Naive B cell (primary cell): ENCODE measurements around the gene PNMA8C. TPM values are rescaled to one million over a fixed set of nuclear protein-coding genes. Genes with fewer than 3 reads are reported as not detected.

Experiments used
- ATAC-seq, 2 donors: fragments of 150-1000 bp; cut with Tn5 transposase; 2 replicates each; pipeline ENCODE4 v1.10.0; 2021; ENCODE audit warnings: low read depth in 2 of 2, mild to moderate bottlenecking in 2 of 2, moderate library complexity in 2 of 2
- DNase-seq: peaks from one replicate; pipeline ENCODE4 v3.0.0; 2022
- H3K27ac Mint-ChIP-seq, 6 donors: one replicate each; pipeline ENCODE4 v1.8.0; 2020 to 2022; ENCODE audit warnings: mild to moderate bottlenecking in 6 of 6, mixed read lengths in 6 of 6, moderate library complexity in 5 of 6, inconsistent platforms in 2 of 6
- H3K27me3 Mint-ChIP-seq, 3 donors: one replicate each; pipeline ENCODE4 v1.8.0; 2021 to 2022; ENCODE audit warnings: mixed read lengths in 3 of 3, mild to moderate bottlenecking in 1 of 3
- H3K36me3 Mint-ChIP-seq, 2 donors: one replicate each; pipeline ENCODE4 v1.8.0; 2020 to 2022; ENCODE audit warnings: mixed read lengths in 2 of 2, inconsistent platforms in 1 of 2, mild to moderate bottlenecking in 1 of 2
- H3K4me1 Mint-ChIP-seq, 3 donors: one replicate each; pipeline ENCODE4 v1.8.0; 2020 to 2022; ENCODE audit warnings: mixed read lengths in 3 of 3, inconsistent platforms in 1 of 3, mild to moderate bottlenecking in 1 of 3, moderate library complexity in 1 of 3
- H3K4me3 Mint-ChIP-seq, 8 donors: one replicate each; pipeline ENCODE4 v1.8.0; 2020 to 2022; ENCODE audit warnings: mild to moderate bottlenecking in 8 of 8, mixed read lengths in 8 of 8, moderate library complexity in 8 of 8, inconsistent platforms in 2 of 8
- H3K9me3 Mint-ChIP-seq, 7 donors: one replicate each; pipeline ENCODE4 v1.8.0; 2020 to 2022; ENCODE audit warnings: mixed read lengths in 7 of 7, mild to moderate bottlenecking in 5 of 7, inconsistent platforms in 2 of 7, moderate library complexity in 1 of 7
- polyA plus RNA-seq, 6 donors: library from polyadenylated mRNA; unstranded; fragments of 300-500 nt; fragmentation: Illumina TruSeq; gene quantifications; one replicate each; pipeline ENCODE4 v1.2.3, GENCODE V29; 2021; ENCODE audit warnings: low read depth in 6 of 6

Gene PNMA8C
- polyA plus RNA-seq, 6 donors from 2014 or later, result not detected

DNA sequence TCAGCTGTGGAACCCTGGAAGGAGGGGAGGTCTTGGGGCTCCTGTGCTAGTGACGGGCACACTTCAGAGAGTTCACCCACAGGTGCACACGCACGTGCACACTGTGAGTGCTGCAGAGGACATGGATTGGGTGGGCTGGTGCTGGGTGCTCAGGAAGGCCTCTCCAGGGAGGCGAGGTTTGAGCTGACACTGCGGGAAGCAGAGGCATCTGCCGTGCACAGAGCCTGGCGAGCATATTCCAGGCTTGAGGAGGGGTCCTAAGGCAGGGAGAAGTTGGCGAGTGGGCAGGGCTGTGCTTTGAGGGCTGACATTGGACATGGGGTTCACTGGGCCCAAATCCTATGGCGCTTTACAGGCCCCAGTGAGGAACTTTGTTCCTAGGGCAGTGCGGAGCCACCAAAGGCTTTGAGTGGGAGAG is 41.0 kb downstream of the PNMA8C start:
- DNase-seq (no peak), ATAC-seq (no peak)
- peaks cover 10 to 31% of the 10 kb centered on the region in 2 donors for H3K36me3 Mint-ChIP-seq
- H3K9me3 Mint-ChIP-seq, result no peaks in the 10 kb centered on the region
- no peaks in the 10 kb centered on the region for H3K27me3 Mint-ChIP-seq
- H3K4me3 Mint-ChIP-seq, result no peak overlapping the region
- peaks cover 0 to 6% (median 5%) of the 10 kb centered on the region in 3 donors for H3K4me1 Mint-ChIP-seq
- H3K27ac Mint-ChIP-seq, result no peak overlapping the region

- Mint-ChIP-seq H3K27ac (peak overlapping the region in 2 of 6 donors; percentile 47 to 89), H3K4me1 (peaks cover under 1 to 6% (median 5%) of the 10 kb centered on the region in 3 donors), H3K36me3 (peaks cover 16 to 37% of the 10 kb centered on the region in 2 donors)
These were observed 41.6 kb downstream of the PNMA8C start for GRCh38 chr19:46386996-46387712.

GRCh38 chr19:46386151-46386550 is 42.6 kb downstream of the PNMA8C start:
- Mint-ChIP-seq H3K36me3 (peaks cover 18 to 40% of the 10 kb centered on the region in 2 donors), H3K27me3 (no peaks in the 10 kb centered on the region), H3K4me1 (peaks cover 0 to 6% (median 5%) of the 10 kb centered on the region in 3 donors), H3K4me3 (no peak overlapping the region), H3K9me3 (no peaks in the 10 kb centered on the region), H3K27ac (peak overlapping the region in 2 of 6 donors; percentile 57 to 90)
- ATAC-seq, result no peak
- DNase-seq, result no peak

More at GRCh38 chr19:46386996-46387712, 41.6 kb downstream of the PNMA8C start:
- no peak overlapping the region for H3K4me3 Mint-ChIP-seq
- ATAC-seq (no peak), DNase-seq (no peak)
- H3K27me3 Mint-ChIP-seq, result no peaks in the 10 kb centered on the region
- H3K9me3 Mint-ChIP-seq, result no peaks in the 10 kb centered on the region

- DNase-seq (no peak), ATAC-seq (no peak)
- H3K27ac Mint-ChIP-seq, result peak overlapping the region in 3 of 6 donors; percentile 57 to 90 (median 63)
- peaks cover 23 to 45% of the 10 kb centered on the region in 2 donors for H3K36me3 Mint-ChIP-seq
- no peak overlapping the region for H3K4me3 Mint-ChIP-seq
- peaks cover 0 to 3% (median 0%) of the 10 kb centered on the region in 7 donors for H3K9me3 Mint-ChIP-seq
- no peaks in the 10 kb centered on the region for H3K27me3 Mint-ChIP-seq
- H3K4me1 Mint-ChIP-seq, result peaks cover 2 to 10% (median 10%) of the 10 kb centered on the region in 3 donors
These were observed 43.1 kb downstream of the PNMA8C start for GRCh38 chr19:46385636-46386035.

- H3K4me3 Mint-ChIP-seq, result no peak overlapping the region
- DNase-seq (no peak), ATAC-seq (no peak)
- H3K4me1 Mint-ChIP-seq, result peaks cover 7 to 16% (median 12%) of the 10 kb centered on the region in 3 donors
- H3K27ac Mint-ChIP-seq, result no peak overlapping the region
- no peaks in the 10 kb centered on the region for H3K27me3 Mint-ChIP-seq
- peaks cover 0 to 3% (median 0%) of the 10 kb centered on the region in 7 donors for H3K9me3 Mint-ChIP-seq
- H3K36me3 Mint-ChIP-seq, result peaks cover 25 to 48% of the 10 kb centered on the region in 2 donors
These were observed 44.3 kb downstream of the PNMA8C start for GRCh38 chr19:46384396-46384795.

- peaks cover 7 to 16% (median 13%) of the 10 kb centered on the region in 3 donors for H3K4me1 Mint-ChIP-seq
- H3K27me3 Mint-ChIP-seq, result no peaks in the 10 kb centered on the region
- no peak overlapping the region for H3K27ac Mint-ChIP-seq
- ATAC-seq, result no peak
- peaks cover 0 to 3% (median 0%) of the 10 kb centered on the region in 7 donors for H3K9me3 Mint-ChIP-seq
- DNase-seq, result no peak
- H3K4me3 Mint-ChIP-seq, result no peak overlapping the region
- peaks cover 21 to 47% of the 10 kb centered on the region in 2 donors for H3K36me3 Mint-ChIP-seq
These were observed 44.9 kb downstream of the PNMA8C start for GRCh38 chr19:46383846-46384245.

- ATAC-seq, result no peak
- Mint-ChIP-seq H3K4me3 (peak overlapping the region in 1 of 8 donors; percentile 33), H3K9me3 (peaks cover 0 to 3% (median 0%) of the 10 kb centered on the region in 7 donors), H3K27ac (no peak overlapping the region), H3K4me1 (peaks cover 7 to 16% (median 13%) of the 10 kb centered on the region in 3 donors), H3K36me3 (peaks cover 21 to 47% of the 10 kb centered on the region in 2 donors), H3K27me3 (no peaks in the 10 kb centered on the region)
- DNase-seq, result no peak
These were observed 45.4 kb downstream of the PNMA8C start for GRCh38 chr19:46383171-46383815.

GRCh38 chr19:46381756-46382345 is 46.9 kb downstream of the PNMA8C start:
- no peak for DNase-seq
- H3K36me3 Mint-ChIP-seq, result peaks cover 30 to 38% of the 10 kb centered on the region in 2 donors
- ATAC-seq, result no peak
- H3K4me3 Mint-ChIP-seq, result no peak overlapping the region
- H3K27me3 Mint-ChIP-seq, result no peaks in the 10 kb centered on the region
- H3K4me1 Mint-ChIP-seq, result peaks cover 7 to 16% (median 13%) of the 10 kb centered on the region in 3 donors
- no peak overlapping the region for H3K27ac Mint-ChIP-seq
- H3K9me3 Mint-ChIP-seq, result peaks cover 0 to 3% (median 0%) of the 10 kb centered on the region in 7 donors

DNA sequence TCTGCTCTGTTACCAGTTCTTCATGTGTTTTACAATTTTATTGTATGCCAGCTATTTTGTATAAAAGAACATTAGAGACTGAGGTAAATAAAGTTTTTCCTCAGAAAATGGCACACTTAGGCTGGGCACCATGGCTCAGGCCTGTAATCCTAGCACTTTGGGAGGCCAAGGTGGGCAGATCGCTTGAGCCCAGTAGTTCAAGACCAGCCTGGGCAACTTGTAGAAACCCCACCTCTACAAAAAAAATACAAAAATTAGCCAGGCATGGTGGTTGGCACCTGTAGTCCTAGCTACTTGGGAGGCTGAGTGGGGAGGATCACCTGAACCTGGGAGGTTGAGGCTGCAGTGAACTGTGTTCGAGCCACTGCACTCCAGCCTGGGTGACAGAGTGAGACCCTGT is 47.4 kb downstream of the PNMA8C start:
- ATAC-seq (no peak), DNase-seq (no peak)
- Mint-ChIP-seq H3K9me3 (peaks cover 0 to 3% (median 0%) of the 10 kb centered on the region in 7 donors), H3K4me1 (peaks cover 7 to 16% (median 13%) of the 10 kb centered on the region in 3 donors), H3K4me3 (no peak overlapping the region), H3K36me3 (peaks cover 32 to 38% of the 10 kb centered on the region in 2 donors), H3K27me3 (no peaks in the 10 kb centered on the region), H3K27ac (peak overlapping the region in 2 of 6 donors; percentile 4 to 6)

DNA sequence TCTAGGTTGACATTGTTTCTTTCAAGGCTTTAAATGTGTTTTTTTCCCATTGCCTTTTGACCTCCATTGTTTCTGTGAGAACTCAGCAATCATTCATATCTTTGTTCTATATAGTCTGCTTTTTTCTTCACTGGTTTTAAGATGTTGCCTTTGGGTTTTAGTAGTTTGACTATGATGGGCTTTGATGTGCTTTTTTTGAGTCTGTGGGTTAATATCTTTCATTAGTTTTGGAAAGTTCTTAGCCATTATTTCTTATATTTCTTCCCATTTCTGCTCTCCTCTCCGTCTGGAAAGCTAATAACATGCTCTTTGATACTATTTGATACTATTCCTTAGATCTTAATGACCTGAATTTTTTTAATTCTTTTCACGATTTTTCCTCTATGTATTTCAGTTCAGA is 48.0 kb downstream of the PNMA8C start:
- Mint-ChIP-seq H3K4me1 (peaks cover 7 to 16% (median 13%) of the 10 kb centered on the region in 3 donors), H3K9me3 (peaks cover 0 to 3% (median 0%) of the 10 kb centered on the region in 7 donors), H3K27ac (peak overlapping the region in 2 of 6 donors; percentile 1 to 70), H3K36me3 (peaks cover 32 to 38% of the 10 kb centered on the region in 2 donors), H3K4me3 (no peak overlapping the region), H3K27me3 (no peaks in the 10 kb centered on the region)
- DNase-seq (no peak), ATAC-seq (no peak)

- Mint-ChIP-seq H3K4me3 (no peak overlapping the region), H3K27me3 (no peaks in the 10 kb centered on the region), H3K36me3 (peaks cover 32% of the 10 kb centered on the region in 2 donors), H3K27ac (no peak overlapping the region), H3K4me1 (peaks cover 7 to 16% (median 13%) of the 10 kb centered on the region in 3 donors), H3K9me3 (peaks cover 0 to 3% (median 0%) of the 10 kb centered on the region in 7 donors)
- ATAC-seq (no peak), DNase-seq (no peak)
These were observed 50.5 kb downstream of the PNMA8C start for GRCh38 chr19:46378268-46378667.

GRCh38 chr19:46376241-46377153 is 52.2 kb downstream of the PNMA8C start:
- H3K4me1 Mint-ChIP-seq, result peaks cover 11 to 19% (median 16%) of the 10 kb centered on the region in 3 donors
- no peaks in the 10 kb centered on the region for H3K27me3 Mint-ChIP-seq
- peaks cover 0 to 3% (median 0%) of the 10 kb centered on the region in 7 donors for H3K9me3 Mint-ChIP-seq
- H3K4me3 Mint-ChIP-seq, result peak overlapping the region in 1 of 8 donors; percentile 50
- H3K36me3 Mint-ChIP-seq, result peaks cover 21% of the 10 kb centered on the region in 2 donors
- DNase-seq (no peak), ATAC-seq (no peak)
- peak overlapping the region in 1 of 6 donors; percentile 75 for H3K27ac Mint-ChIP-seq
